KOPT-K1 (cell line): Measurements from ENCODE around the gene HIGD2A.
"Not testable (repeated sequence)": the region's sequence is repeated elsewhere in the genome, so short reads cannot be mapped to it uniquely, and the experiment has no call there.

ENCODE experiments used
- H3K27ac ChIP-seq: fragments of 200-600 bp; sonication (generic); 2 replicates; pipeline ENCODE4 v1.5.1; 2016; ENCODE audit warnings: antibody characterized with exemption, mild to moderate bottlenecking, low read depth, low read length; ENCODE audit not compliant: poor library complexity, severe bottlenecking
- H3K36me3 ChIP-seq: fragments of 200-600 bp; sonication (generic); 2 replicates; pipeline ENCODE4 v1.5.1; 2017; ENCODE audit warnings: antibody characterized with exemption, mild to moderate bottlenecking, low read length, moderate library complexity; ENCODE audit not compliant: insufficient read depth
- H3K9me3 ChIP-seq: fragments of 200-600 bp; sonication (generic); 2 replicates; pipeline ENCODE4 v1.5.1; 2017; ENCODE audit warnings: antibody characterized with exemption, low read length, mild to moderate bottlenecking; ENCODE audit not compliant: insufficient read depth, poor library complexity, severe bottlenecking

HIGD2A gene

GRCh38 chr5:176400382-176401156, 12.0 kb downstream of the HIGD2A start:
- Histone ChIP-seq H3K9me3 (no peaks in the 10 kb centered on the region), H3K27ac (no peak overlapping the region), H3K36me3 (peaks cover under 1% of the 10 kb centered on the region; the same call in 1 of the 2 replicates)

GRCh38 chr5:176401281-176402205, 13.0 kb downstream of the HIGD2A start:
- no peaks in the 10 kb centered on the region for H3K9me3 ChIP-seq
- peaks cover 7% of the 10 kb centered on the region; the same call in 1 of the 2 replicates for H3K36me3 ChIP-seq
- no peak overlapping the region for H3K27ac ChIP-seq

GRCh38 chr5:176405656-176406435, 17.3 kb downstream of the HIGD2A start:
- H3K36me3 ChIP-seq = peaks cover 26% of the 10 kb centered on the region; the same call in 1 of the 2 replicates
- no peak overlapping the region for H3K27ac ChIP-seq
- no peaks in the 10 kb centered on the region for H3K9me3 ChIP-seq

- Histone ChIP-seq H3K36me3 (peaks cover 26% of the 10 kb centered on the region; the same call in 1 of the 2 replicates), H3K9me3 (no peaks in the 10 kb centered on the region), H3K27ac (no peak overlapping the region)
These were observed 18.0 kb downstream of the HIGD2A start for GRCh38 chr5:176406436-176407052.

GRCh38 chr5:176407456-176408251, 19.1 kb downstream of the HIGD2A start:
- Histone ChIP-seq H3K36me3 (peaks cover 26% of the 10 kb centered on the region; the same call in 1 of the 2 replicates), H3K9me3 (no peaks in the 10 kb centered on the region), H3K27ac (no peak overlapping the region)

- H3K9me3 ChIP-seq, H3K27ac ChIP-seq: not testable (repeated sequence)
- H3K36me3 ChIP-seq = peaks cover 26% of the 10 kb centered on the region; the same call in 1 of the 2 replicates
These were observed 19.7 kb downstream of the HIGD2A start for GRCh38 chr5:176408252-176408573.

DNA sequence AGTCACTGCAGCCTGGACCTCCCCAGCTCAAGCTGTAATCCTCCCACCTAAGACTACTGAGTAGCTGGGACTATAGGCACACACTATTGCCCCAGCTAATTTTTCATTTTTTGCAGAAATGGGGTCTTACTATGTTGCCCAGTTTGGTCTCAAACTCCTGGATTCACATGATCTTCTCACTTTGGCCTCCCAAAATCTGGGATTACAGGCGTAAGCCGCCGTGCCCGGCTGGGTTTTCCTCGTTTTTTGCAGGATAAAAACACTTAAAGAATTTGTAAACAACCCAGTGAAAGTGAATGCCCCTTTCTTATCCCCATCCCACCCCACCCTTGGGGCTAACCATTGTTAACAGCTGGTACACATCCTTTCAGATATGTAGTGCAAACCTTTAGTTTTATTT, 20.0 kb downstream of the HIGD2A start:
- no peak overlapping the region for H3K27ac ChIP-seq
- H3K36me3 ChIP-seq = peaks cover 26% of the 10 kb centered on the region; the same call in 1 of the 2 replicates
- no peaks in the 10 kb centered on the region for H3K9me3 ChIP-seq

GRCh38 chr5:176409765-176410164, 21.2 kb downstream of the HIGD2A start:
- Histone ChIP-seq H3K27ac (no peak overlapping the region), H3K36me3 (peaks cover 26% of the 10 kb centered on the region; the same call in 1 of the 2 replicates), H3K9me3 (no peaks in the 10 kb centered on the region)

GRCh38 chr5:176410486-176411180, 22.1 kb downstream of the HIGD2A start:
- no peak overlapping the region for H3K27ac ChIP-seq
- peaks cover 26% of the 10 kb centered on the region; the same call in 1 of the 2 replicates for H3K36me3 ChIP-seq
- no peaks in the 10 kb centered on the region for H3K9me3 ChIP-seq

DNA sequence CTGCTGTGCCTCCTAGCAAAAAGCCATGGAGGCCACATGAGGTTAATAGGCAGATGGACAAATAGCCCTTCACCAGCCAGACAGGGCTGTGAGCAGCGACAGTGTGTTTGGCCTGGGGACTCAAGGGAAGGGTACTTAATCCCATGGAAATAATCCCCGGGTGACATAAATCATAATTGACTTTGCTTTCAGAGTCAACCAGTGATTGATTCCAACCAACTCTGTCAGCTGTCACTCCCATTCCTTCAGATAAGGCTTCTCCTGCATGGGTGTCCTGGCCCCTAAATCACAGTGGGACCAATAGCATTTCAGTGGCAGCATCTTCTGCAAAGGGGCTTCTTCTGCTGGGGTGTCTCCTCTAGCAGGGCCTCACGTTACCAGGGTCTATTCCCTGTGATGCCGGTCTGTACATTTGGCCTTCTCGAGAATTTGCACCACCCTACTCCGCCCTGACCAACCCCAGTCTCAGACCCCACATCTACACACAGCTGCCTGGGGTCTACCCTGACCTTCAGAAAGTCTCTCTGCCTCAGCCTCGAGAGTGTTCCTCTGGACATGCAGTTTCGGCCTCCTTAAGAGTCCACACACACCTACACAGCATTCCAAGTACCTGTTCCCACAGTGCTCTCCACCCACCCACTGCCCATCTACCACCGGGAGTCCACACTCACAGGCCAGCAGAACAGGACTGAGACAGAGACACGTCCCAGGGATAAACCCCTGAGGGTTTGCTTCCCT, 24.1 kb downstream of the HIGD2A start:
- no peak overlapping the region for H3K27ac ChIP-seq
- H3K9me3 ChIP-seq = no peaks in the 10 kb centered on the region
- peaks cover 10% of the 10 kb centered on the region; the same call in 1 of the 2 replicates for H3K36me3 ChIP-seq

DNA sequence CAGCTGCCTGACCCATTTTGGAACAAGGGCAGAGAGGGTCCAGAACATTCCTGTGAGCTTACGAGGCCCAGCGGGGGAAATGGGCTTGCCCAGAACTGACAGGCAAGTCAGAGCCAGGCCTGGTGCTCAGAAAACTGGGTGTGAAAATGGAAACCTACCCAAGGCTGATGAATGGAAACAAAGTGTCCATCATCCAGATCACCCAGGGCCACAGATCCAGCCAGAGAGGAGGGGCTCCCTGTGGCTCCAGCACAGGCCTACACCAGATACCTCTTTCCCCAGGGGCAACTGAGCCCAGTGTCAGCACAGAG, 24.7 kb downstream of the HIGD2A start:
- Histone ChIP-seq H3K36me3 (peaks cover 10% of the 10 kb centered on the region; the same call in 1 of the 2 replicates), H3K9me3 (no peaks in the 10 kb centered on the region), H3K27ac (no peak overlapping the region)

GRCh38 chr5:176413709-176414191, 25.2 kb downstream of the HIGD2A start:
- H3K27ac ChIP-seq = no peak overlapping the region
- peaks cover 10% of the 10 kb centered on the region; the same call in 1 of the 2 replicates for H3K36me3 ChIP-seq
- H3K9me3 ChIP-seq = no peaks in the 10 kb centered on the region

DNA sequence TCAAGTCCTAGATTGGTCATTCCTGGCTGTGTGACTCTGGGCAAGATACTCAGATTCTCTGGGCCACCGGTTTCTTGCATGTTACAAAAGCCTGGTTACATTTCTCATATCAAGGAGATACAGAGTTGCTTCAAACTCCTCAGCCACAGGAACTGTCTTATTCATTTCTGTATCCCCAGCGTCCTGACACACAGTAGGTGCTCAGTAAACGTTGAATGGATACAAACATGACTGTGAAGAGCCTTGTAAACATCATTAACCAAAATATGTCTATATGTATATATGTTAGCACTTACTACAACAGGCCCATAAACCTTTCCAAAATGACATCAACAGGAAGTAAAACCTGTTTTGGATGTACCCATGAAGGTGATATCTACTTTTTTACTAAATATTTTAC, 26.2 kb downstream of the HIGD2A start:
- H3K27ac ChIP-seq = no peak overlapping the region
- no peaks in the 10 kb centered on the region for H3K9me3 ChIP-seq
- H3K36me3 ChIP-seq = peaks cover 5% of the 10 kb centered on the region; the same call in 1 of the 2 replicates
